HepG2 (cell line): Measurements from ENCODE around the gene BFSP1. TPM values are rescaled to one million over a fixed set of nuclear protein-coding genes. Genes with fewer than 3 reads are reported as not detected.

Experiments
- PHF8 ChIP-seq: sonication (generic); formaldehyde crosslinking; IDR thresholded peaks from 2 replicates; pipeline ENCODE4 v1.5.0; 2020; ENCODE audit warnings: missing genetic modification reagents
- SAFB2 ChIP-seq: sonication (generic); formaldehyde crosslinking; IDR thresholded peaks from 2 replicates; pipeline ENCODE4 v1.5.1; 2020; ENCODE audit warnings: missing genetic modification reagents, low read depth, mild to moderate bottlenecking, borderline replicate concordance
- ZBTB42 ChIP-seq: sonication (generic); formaldehyde crosslinking; IDR thresholded peaks from 2 replicates; pipeline ENCODE4 v1.5.0; 2020; ENCODE audit warnings: mild to moderate bottlenecking, missing genetic modification reagents
- ZFY ChIP-seq: sonication (generic); formaldehyde crosslinking; IDR thresholded peaks from 2 replicates; pipeline ENCODE4 v1.4.0; 2020; ENCODE audit warnings: missing genetic modification reagents
- ZMAT3 ChIP-seq: sonication (generic); formaldehyde crosslinking; conservative IDR thresholded peaks from 2 replicates; pipeline ENCODE4 v1.7.0; 2021; ENCODE audit warnings: missing genetic modification reagents
- ZNF124 ChIP-seq: sonication (generic); formaldehyde crosslinking; IDR thresholded peaks from 2 replicates; pipeline ENCODE4 v1.4.0; 2020; ENCODE audit warnings: missing genetic modification reagents
- ZNF260 ChIP-seq: sonication (generic); formaldehyde crosslinking; IDR thresholded peaks from 2 replicates; pipeline ENCODE4 v1.4.0; 2020; ENCODE audit warnings: missing genetic modification reagents, low read depth, mild to moderate bottlenecking, borderline replicate concordance
- ZNF484 ChIP-seq: sonication (generic); formaldehyde crosslinking; IDR thresholded peaks from 2 replicates; pipeline ENCODE4 v1.5.1; 2020; ENCODE audit warnings: mild to moderate bottlenecking, low read depth, missing genetic modification reagents, borderline replicate concordance
- polyA plus RNA-seq, 8 experiments: library from polyadenylated mRNA; depleted of rRNA in 3 of 8; stranded (reverse) in 7 of 8; unstranded in 1 of 8; fragments of >200 nt; fragmentation: Illumina TruSeq in 4 of 8; extraction: Trizol in 4 of 8; gene quantifications; 2 replicates each; pipeline versions ENCODE4 v1.2.1 to v1.2.3, GENCODE V29; 2011 to 2016; ENCODE audit warnings: low read depth in 4 of 8, missing spikeins in 1 of 8, mixed read lengths in 1 of 8; ENCODE audit not compliant: insufficient read depth in 1 of 8
- total RNA-seq, 5 experiments: library from RNA; depleted of rRNA; stranded (reverse); fragments of >200 nt; fragmentation: Illumina TruSeq; extraction: Trizol; gene quantifications; 2 replicates each; pipeline ENCODE4 v1.2.3, GENCODE V29; 2016; ENCODE audit warnings: low read depth in 1 of 5
- TF ChIP-seq, protein P1 (sequence below): sonication (generic); formaldehyde crosslinking; IDR thresholded peaks from 2 replicates; pipeline ENCODE4 v1.5.1; 2020; ENCODE audit warnings: mild to moderate bottlenecking, missing genetic modification reagents, moderate library complexity
- TF ChIP-seq, protein P2 (sequence below), 2 experiments: sonication (generic) in 1 of 2; formaldehyde crosslinking in 1 of 2; IDR thresholded peaks; 2 replicates each; pipeline versions ENCODE4 v1.4.0 to v1.6.1; 2018 to 2020; ENCODE audit warnings: missing genetic modification reagents in 2 of 2, borderline replicate concordance in 1 of 2, low read depth in 1 of 2, mild to moderate bottlenecking in 1 of 2, missing biosample characterization in 1 of 2
- TF ChIP-seq, protein P3 (sequence below): sonication (generic); formaldehyde crosslinking; IDR thresholded peaks from 2 replicates; pipeline ENCODE4 v1.8.1; 2023; ENCODE audit warnings: mild to moderate bottlenecking, missing genetic modification reagents
- TF ChIP-seq, protein P4 (sequence below): sonication (generic); formaldehyde crosslinking; IDR thresholded peaks from 2 replicates; pipeline ENCODE4; 2020; ENCODE audit warnings: missing genetic modification reagents, mild to moderate bottlenecking, borderline replicate concordance
- TF ChIP-seq, protein P5 (sequence below): sonication (generic); formaldehyde crosslinking; IDR thresholded peaks from 2 replicates; pipeline ENCODE4 v1.5.0; 2020; ENCODE audit warnings: mild to moderate bottlenecking, low read depth, missing genetic modification reagents, borderline replicate concordance
- TF ChIP-seq, protein P6 (sequence below): sonication (generic); formaldehyde crosslinking; IDR thresholded peaks from 2 replicates; pipeline ENCODE4 v1.4.0; 2020; ENCODE audit warnings: missing genetic modification reagents, borderline replicate concordance

BFSP1 gene
- total and polyA plus RNA-seq, 2 of the 13 experiments (the other 11 are each of a cell fraction or from before 2014, with no cell fraction given), result 0.22 to 0.26 TPM

DNA sequence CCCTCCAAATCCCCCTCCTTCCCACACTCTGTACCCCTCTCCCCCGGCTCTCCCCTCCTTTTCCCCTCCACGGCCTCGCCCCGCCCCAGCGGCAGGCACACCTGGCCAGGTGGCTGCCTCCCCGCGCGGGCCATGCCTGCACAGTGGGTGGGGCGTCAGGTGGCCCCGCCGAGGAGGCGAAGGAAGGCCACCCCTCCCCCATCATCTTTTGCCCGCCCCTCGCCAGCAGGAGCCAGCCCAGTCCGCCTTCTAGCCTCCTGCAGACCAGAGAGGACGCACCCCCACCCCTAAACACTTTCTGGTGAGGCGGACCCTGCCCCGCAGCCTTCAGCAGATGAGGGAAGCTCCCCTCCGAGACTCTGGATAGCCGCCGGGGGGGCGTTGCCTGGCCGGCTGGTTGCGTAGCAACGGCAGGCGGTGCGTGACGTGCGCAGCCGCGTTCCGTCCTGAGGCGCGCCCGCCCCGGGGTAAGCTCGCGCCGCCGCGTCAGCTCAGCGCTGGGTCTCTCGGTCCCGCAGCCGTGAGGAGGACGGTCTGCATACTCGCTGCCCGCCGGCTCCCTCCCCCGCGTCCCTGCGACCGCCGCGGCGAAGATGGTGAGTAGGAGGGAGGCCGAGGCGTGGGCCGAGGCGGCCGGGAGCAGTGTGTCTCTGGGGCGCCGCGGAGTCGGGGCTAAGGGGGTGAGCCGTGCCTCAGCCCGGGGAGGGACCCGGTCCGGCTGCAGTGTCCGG lies 38.6 kb upstream of the BFSP1 start, which contains the start of gene DSTN (continued):
- TF ChIP-seq, protein P1, sequence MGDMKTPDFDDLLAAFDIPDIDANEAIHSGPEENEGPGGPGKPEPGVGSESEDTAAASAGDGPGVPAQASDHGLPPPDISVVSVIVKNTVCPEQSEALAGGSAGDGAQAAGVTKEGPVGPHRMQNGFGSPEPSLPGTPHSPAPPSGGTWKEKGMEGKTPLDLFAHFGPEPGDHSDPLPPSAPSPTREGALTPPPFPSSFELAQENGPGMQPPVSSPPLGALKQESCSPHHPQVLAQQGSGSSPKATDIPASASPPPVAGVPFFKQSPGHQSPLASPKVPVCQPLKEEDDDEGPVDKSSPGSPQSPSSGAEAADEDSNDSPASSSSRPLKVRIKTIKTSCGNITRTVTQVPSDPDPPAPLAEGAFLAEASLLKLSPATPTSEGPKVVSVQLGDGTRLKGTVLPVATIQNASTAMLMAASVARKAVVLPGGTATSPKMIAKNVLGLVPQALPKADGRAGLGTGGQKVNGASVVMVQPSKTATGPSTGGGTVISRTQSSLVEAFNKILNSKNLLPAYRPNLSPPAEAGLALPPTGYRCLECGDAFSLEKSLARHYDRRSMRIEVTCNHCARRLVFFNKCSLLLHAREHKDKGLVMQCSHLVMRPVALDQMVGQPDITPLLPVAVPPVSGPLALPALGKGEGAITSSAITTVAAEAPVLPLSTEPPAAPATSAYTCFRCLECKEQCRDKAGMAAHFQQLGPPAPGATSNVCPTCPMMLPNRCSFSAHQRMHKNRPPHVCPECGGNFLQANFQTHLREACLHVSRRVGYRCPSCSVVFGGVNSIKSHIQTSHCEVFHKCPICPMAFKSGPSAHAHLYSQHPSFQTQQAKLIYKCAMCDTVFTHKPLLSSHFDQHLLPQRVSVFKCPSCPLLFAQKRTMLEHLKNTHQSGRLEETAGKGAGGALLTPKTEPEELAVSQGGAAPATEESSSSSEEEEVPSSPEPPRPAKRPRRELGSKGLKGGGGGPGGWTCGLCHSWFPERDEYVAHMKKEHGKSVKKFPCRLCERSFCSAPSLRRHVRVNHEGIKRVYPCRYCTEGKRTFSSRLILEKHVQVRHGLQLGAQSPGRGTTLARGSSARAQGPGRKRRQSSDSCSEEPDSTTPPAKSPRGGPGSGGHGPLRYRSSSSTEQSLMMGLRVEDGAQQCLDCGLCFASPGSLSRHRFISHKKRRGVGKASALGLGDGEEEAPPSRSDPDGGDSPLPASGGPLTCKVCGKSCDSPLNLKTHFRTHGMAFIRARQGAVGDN (CRISPR knock-in tag), result peak; percentile 90
- TF ChIP-seq ZMAT3 (CRISPR knock-in tag) (peak; percentile 51; the same call in 1 of the 2 replicates), PHF8 (CRISPR knock-in tag) (peak; percentile 95), ZFY (peak; percentile 87), ZNF484 (no peak), ZBTB42 (CRISPR knock-in tag) (peak; percentile 89; the same call in 1 of the 2 replicates), ZNF124 (CRISPR knock-in tag) (peak; percentile 91), ZNF260 (0 out of 2 replicates have a peak, but pooled peaks have one; percentile 39), SAFB2 (CRISPR knock-in tag) (peak; percentile 72; the same call in 1 of the 2 replicates)
- TF ChIP-seq, protein P2, sequence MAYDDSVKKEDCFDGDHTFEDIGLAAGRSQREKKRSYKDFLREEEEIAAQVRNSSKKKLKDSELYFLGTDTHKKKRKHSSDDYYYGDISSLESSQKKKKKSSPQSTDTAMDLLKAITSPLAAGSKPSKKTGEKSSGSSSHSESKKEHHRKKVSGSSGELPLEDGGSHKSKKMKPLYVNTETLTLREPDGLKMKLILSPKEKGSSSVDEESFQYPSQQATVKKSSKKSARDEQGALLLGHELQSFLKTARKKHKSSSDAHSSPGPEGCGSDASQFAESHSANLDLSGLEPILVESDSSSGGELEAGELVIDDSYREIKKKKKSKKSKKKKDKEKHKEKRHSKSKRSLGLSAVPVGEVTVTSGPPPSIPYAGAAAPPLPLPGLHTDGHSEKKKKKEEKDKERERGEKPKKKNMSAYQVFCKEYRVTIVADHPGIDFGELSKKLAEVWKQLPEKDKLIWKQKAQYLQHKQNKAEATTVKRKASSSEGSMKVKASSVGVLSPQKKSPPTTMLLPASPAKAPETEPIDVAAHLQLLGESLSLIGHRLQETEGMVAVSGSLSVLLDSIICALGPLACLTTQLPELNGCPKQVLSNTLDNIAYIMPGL (CRISPR knock-in tag; IDR thresholded peaks at IDR 0.05; ENCODE audit: borderline replicate concordance in 1 of 2, low read depth in 1 of 2), result peak; percentile 89 to 95; a peak in 2 of 4 replicates
- TF ChIP-seq, protein P3, sequence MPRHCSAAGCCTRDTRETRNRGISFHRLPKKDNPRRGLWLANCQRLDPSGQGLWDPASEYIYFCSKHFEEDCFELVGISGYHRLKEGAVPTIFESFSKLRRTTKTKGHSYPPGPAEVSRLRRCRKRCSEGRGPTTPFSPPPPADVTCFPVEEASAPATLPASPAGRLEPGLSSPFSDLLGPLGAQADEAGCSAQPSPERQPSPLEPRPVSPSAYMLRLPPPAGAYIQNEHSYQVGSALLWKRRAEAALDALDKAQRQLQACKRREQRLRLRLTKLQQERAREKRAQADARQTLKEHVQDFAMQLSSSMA (CRISPR knock-in tag), result peak; percentile 85; the same call in 1 of the 2 replicates
- TF ChIP-seq, protein P4, sequence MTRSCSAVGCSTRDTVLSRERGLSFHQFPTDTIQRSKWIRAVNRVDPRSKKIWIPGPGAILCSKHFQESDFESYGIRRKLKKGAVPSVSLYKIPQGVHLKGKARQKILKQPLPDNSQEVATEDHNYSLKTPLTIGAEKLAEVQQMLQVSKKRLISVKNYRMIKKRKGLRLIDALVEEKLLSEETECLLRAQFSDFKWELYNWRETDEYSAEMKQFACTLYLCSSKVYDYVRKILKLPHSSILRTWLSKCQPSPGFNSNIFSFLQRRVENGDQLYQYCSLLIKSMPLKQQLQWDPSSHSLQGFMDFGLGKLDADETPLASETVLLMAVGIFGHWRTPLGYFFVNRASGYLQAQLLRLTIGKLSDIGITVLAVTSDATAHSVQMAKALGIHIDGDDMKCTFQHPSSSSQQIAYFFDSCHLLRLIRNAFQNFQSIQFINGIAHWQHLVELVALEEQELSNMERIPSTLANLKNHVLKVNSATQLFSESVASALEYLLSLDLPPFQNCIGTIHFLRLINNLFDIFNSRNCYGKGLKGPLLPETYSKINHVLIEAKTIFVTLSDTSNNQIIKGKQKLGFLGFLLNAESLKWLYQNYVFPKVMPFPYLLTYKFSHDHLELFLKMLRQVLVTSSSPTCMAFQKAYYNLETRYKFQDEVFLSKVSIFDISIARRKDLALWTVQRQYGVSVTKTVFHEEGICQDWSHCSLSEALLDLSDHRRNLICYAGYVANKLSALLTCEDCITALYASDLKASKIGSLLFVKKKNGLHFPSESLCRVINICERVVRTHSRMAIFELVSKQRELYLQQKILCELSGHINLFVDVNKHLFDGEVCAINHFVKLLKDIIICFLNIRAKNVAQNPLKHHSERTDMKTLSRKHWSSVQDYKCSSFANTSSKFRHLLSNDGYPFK (CRISPR knock-in tag), result peak; percentile 37; the same call in 1 of the 2 replicates
- TF ChIP-seq, protein P5, sequence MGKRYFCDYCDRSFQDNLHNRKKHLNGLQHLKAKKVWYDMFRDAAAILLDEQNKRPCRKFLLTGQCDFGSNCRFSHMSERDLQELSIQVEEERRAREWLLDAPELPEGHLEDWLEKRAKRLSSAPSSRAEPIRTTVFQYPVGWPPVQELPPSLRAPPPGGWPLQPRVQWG (CRISPR knock-in tag), result no peak
- TF ChIP-seq, protein P6, sequence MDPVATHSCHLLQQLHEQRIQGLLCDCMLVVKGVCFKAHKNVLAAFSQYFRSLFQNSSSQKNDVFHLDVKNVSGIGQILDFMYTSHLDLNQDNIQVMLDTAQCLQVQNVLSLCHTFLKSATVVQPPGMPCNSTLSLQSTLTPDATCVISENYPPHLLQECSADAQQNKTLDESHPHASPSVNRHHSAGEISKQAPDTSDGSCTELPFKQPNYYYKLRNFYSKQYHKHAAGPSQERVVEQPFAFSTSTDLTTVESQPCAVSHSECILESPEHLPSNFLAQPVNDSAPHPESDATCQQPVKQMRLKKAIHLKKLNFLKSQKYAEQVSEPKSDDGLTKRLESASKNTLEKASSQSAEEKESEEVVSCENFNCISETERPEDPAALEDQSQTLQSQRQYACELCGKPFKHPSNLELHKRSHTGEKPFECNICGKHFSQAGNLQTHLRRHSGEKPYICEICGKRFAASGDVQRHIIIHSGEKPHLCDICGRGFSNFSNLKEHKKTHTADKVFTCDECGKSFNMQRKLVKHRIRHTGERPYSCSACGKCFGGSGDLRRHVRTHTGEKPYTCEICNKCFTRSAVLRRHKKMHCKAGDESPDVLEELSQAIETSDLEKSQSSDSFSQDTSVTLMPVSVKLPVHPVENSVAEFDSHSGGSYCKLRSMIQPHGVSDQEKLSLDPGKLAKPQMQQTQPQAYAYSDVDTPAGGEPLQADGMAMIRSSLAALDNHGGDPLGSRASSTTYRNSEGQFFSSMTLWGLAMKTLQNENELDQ (CRISPR knock-in tag), result no peak
